AML-193 (cell line): ENCODE results near the gene ENTHD1.
"Not testable (repeated sequence)": the region's sequence is repeated elsewhere in the genome, so short reads cannot be mapped to it uniquely, and the experiment has no call there.

Source experiments
- DNase-seq, 2 experiments: peaks; one replicate each; lab custom pipeline; 2025; lab: John Stamatoyannopoulos, UW

ENTHD1 gene

DNA sequence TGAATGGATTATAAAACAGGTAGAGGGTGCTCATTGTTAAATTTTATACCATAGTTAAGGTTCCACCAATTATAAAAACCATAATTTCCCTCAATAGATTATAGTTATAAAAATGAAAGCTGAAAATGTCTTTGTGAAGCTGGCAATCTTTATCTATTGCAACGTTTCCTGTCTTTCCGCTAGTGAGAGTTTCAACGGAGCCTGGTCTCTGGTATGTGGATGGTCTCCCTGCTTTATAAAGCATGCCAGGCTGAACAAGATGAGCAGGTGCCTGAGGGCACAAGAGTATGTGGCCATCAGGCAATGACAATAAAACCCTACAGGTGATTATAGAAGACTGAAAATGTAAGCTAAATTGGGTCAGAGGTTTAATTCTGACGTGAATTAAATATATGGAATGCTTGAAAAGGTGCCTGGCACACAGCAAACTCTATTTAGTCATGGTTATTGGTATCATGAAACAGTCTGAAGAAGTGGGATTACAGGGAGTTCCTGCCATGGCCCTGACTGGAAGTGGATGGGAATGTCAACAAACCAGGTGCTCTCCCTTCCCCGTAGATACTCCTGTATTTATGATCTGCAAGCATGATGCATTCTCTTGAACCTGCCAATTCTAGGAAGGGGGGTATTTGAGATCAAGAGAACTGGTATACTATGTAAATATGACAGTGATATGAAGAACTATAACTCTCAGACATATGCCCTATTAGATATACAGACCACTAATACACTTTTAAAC is 115.7 kb downstream of the ENTHD1 start:
- no peak for DNase-seq

DNA sequence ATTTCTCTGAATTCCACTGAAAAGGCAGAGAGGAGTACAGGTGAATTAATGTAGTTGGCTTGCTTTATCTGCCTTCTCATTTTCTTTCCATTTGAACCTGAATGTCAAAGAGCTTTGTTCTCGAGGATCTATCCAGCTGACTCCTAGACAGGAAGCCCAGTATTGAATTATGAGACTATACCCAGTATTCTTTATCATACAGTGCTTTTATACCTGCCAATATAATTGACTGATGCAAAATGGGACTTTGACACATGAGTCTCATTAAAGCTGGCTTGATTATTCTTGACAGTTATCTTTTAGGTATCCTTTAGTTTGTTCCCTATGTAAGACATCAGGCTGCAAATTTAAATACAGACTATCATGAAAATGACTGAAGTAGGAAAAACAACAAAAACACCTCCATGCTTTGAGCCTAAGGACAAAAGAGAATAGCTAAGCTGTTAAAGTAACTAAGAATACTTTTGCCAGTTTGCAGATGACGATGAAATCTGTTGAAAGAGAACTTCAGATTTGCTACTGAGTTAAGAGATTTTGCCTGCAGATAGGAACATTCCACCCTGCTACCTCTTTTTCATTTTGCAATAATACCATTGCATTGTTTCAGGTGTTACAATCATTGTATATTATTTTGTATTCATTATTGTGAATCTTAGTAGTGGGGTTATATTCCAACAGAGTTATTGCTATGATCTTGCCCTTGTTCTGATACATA is 117.1 kb downstream of the ENTHD1 start:
- no peak for DNase-seq

DNA sequence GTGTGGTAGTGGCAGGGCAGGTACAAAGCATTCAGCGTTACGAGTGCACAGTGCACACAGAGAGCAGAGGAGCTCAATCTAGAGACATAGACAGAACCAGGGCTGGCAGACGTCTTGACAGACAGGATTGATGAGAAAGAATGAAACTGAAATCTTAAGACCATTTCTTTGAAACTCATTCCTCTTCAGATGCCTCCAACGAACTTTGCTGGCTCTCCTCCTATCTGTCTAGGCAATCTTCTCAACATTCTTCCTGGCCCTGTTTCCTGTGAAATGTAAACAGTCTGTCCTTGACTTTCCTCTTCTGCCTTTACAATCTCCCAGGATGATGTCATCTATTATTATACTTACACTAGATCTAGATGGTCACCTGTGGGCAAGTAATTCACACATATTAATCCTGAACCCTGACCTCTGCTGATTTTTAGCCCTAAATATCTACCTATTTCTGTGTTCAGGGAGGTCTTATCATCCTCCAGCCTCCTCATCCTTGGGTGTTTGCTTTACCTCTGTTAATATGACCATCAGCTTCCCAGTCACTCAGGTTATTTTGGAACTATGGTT is 119.5 kb downstream of the ENTHD1 start:
- DNase-seq: no peak

DNA sequence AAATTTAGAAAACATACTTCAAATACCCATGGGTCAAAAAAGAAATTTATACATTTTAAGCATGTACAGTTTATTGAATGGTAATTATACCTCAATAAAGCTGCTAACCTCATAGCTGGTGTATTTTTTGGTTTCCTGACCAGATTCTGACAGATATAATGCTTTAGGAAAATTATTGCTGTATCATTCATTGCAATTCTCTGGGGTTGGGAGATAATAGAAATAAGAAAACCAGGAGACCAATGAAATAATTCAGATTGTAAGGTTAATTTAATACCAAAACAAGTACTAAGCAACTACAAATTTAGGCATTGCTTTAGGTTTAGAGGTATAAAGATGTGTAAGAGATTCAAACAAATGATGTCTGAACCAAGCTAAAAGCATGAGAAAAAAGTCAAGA is 120.1 kb downstream of the ENTHD1 start:
- DNase-seq: no peak

DNA sequence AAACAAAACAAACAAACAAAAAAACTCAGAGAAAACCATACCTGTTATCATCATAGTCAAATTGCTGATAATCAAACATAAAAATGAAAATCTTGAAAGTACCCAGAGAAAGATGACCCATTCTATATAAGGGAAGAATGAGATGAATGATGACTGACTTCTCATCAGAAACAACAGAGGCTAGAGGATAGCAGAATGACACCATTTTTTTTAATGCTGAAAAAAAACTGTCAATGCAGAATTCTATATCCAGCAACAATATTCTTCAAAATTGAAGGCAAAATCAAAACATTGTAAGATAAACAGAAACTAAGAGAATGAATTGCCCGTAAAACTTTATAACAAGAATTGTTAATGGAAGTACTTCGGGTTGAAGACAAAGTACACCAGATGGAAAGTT is 122.1 kb downstream of the ENTHD1 start:
- no peak for DNase-seq

DNA sequence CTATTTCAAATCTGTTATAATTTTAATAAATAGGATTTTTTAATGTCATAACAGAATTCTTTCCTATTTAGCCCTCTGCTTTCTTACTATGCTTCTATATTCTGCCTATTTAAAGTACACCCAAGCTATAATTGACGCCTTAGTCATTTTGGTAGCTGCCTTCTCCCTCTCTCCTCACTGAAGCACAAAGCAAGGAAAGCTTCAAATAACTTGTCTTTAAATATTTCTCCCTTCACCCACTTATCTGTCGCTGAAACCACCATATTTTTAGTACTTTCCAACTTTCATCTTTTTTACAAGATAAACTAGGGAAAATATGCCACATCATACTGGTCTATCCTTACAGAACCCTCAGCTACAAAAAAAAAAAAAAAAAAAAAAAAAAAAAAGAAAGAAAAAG is 127.9 kb downstream of the ENTHD1 start:
- no peak for DNase-seq

DNA sequence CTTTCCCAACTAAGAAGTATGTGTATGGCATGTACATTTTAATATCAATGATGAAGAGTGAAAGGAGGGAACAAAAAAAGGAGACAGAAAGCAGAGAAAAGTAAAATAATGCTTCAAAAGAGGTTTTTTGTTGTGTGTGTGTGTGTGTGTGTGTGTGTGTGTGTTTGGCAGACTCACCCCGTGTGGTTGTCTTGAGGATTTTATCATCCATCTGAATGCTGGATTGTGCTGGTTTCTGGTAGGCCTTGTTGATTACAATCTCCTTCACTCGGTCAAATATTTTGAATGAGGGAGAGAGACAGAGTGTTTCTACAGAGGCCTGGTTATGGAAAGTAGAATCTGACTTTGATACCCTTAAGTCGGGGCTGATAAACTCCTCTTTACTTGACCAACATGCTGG is 128.5 kb downstream of the ENTHD1 start:
- DNase-seq: no peak

DNA sequence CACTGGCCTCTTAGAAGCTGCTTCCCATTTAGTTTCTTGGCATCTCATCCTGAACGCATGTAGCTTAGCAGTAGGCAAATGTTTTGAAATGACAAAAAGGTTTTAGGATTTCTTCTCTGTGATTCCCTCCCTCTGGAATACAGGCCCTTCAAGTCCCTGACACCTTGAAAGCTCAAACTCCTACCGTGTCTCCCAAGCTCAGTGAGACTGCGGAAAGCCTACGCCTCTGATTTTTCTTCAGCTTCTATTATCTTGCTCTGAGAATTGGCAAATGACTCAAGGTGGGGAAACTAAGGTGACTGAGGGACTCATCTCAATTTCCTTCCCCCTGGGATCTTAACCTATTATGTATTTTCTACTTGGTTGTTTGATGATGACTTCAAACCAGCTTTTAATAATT is 130.3 kb downstream of the ENTHD1 start:
- no peak for DNase-seq

DNA sequence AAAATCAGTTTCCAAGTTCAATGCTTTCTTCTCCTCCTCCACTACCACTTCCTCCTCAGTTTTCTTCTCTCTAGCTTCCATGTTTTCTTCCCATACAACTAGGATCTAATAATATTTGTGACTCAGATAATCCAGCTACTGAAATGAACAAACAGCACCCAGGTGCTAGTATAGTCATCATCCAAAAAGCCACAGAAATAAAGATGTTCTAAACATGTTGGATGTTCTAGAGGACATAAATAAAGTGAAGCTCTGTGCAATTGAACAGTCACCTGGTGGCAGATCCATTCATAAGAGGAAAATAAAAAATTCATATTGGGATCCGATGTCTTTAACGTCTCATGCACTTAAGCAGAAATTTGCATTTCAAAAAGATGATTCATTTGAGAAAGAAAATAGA is 142.8 kb downstream of the ENTHD1 start:
- DNase-seq: no peak

DNA sequence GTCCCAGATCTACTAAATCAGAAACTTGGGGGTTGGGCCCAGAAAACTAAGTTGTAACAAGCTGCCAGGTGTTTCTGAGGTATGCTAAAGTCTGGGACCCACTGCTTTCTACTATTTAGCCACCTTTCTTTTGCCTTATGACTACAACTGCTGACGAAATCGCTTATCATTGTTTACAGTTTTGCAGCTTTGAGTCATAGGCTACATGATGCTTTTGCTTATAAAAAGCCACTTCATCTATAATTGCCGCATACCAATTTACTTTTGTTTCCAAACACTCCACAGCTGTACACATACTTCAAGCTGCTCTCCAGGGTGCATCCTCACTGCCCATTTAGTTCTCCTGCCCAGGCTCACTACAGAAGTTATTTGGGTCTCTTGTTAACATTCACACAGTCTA is 144.7 kb downstream of the ENTHD1 start:
- no peak for DNase-seq

DNA sequence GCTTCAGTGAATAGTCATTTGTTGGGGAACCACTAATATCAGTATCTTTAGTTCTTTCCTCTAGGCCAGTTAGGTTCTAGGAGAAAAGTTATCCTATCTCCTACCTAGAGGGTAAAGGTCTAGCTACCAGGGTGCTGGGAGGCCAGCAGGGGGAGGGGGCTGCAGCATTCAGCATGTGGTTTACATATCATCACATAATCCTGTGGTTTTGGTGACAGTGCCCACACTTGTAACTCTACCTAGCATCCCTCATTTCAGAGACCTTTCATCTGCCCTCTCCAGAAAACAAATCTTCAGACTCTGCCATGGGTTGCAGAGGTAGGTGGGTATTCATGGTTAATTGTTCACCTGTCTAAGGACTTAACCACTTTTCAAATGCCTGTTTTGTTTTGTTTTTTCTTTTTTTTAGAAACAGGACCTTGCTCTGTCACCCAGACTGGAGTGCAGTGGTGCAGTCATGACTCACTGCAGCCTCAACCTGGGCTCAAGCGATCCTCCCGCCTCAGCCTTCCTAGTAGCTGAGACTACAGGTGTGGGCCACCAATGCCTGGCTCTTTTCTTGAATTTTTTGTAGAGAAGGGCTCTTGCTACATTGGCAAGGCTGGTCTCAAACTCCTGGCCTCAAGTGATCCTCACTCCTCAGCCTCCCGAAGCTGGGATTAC is 146.8 kb downstream of the ENTHD1 start:
- DNase-seq: no peak

DNA sequence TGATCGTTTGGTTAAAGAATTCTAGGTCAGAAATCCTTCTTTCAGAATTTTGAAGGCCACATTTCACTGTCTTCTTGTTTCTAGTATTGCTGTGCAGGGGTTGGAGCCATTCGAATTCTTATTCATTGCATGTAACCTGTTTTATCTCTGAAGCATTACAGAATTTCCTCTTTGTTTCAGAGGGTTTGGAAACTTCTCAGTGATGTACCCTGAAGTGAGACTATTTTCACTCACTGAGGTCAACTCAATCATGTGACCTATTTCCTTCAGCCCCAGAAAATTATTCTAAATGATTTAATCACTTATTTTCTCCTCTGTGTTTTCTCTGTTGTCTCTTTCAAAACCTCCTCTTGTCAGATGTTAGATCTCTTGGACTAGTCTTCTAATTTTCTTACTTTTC is 147.8 kb downstream of the ENTHD1 start:
- no peak for DNase-seq

DNA sequence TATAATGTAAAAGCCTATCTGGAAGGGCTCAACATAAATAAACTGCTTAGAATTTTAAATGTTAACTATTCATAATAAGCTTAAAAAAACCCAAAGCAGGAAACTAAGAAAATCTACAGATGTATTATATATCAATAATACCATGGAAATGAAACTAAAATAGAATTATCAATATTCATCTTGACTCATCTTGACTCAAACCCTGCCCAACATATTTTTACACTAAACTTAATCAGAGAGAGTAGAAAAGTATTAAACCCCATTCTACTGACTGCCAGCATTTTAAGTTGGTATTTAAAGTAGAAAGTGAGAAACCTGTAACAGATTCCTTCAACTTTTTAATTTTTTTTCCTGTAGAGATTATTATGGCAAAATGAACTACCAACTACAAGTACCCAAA is 149.2 kb downstream of the ENTHD1 start:
- DNase-seq: no peak

DNA sequence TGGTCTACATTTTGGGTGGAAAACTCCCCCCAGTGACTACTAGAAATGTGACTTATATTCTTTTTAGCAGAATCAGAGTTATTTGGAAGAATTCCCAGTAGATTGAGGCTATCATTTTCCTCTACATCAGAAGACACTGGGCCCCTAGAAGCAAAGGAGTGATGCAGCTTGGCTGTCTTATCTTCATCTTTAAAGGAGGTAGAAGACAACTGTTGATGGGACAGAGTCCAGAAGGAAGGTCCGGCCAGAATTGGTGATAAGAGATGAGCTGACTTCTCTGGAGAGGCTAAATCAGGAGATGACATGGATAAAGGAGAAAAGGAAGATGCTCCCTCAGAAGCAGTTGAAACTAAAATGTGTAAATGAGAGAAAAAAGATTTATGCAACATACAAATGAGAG is 149.6 kb downstream of the ENTHD1 start:
- no peak for DNase-seq

DNA sequence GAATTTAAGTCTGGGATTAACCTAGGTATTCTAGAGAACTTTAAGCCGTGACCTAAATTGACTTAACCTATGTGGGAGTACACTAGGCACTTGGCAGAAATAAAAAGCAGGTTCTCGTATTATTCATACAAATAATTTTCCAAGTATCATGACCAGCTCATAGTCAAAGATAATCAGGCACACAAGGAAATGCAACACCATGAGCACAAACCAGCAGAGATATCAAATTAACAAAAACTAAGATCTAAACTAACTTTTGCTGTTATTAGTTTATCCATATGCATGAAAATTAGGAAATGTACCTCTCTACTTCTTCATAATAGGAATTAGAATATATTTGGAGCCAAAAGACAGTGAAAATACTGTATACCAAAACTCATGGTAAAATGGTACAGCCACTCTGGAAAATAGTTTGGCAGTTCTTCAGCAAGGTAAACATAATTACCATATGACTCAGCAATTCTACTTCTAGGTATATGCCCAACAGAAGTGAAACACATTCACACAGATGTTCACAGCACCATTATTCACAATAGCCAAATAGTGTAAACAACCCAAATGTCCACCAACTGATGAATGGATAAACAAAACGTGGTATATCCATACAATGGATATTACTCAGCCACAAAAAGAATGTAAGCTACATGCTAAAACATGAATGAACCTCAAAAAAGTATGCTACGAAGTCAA is 154.1 kb downstream of the ENTHD1 start:
- DNase-seq: no peak

DNA sequence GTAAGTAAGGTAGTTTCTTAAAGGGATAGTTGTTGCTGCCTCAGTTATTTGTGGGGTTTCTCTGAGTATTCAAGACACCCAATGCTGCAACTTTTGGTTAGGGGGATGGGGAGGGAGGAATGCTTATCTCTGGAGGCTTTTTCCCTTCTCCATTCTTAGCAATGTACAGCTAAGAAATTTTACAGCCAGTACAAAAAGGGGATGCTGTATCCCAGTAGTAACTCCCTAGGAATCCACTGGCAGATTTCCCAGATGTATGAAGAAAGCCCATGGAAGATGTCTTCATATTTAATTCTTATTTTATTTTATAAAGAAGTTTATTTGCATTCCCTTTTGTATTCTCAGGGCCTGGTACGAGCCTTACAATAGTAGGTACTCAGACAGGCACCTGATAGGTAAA is 154.8 kb downstream of the ENTHD1 start:
- no peak for DNase-seq

DNA sequence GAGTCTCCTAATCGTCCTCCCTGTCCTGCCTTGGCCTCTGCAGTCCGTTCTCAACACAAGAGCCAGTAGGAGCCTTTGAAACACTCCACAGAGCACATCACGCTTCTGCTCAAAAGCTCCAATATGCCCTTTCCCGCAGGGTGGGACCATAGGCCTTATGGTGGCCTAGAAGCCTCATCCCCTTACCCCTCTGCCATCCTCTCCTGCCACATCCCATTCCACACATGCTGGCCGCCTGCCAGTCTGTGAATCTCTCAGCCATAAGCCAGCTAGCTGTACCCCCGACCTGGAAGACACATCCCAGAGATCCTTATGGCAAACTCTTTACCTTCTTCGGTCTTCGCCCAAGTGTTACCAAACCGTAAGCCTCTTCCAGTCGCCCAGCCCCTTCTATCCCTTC is 157.8 kb downstream of the ENTHD1 start:
- no peak for DNase-seq

DNA sequence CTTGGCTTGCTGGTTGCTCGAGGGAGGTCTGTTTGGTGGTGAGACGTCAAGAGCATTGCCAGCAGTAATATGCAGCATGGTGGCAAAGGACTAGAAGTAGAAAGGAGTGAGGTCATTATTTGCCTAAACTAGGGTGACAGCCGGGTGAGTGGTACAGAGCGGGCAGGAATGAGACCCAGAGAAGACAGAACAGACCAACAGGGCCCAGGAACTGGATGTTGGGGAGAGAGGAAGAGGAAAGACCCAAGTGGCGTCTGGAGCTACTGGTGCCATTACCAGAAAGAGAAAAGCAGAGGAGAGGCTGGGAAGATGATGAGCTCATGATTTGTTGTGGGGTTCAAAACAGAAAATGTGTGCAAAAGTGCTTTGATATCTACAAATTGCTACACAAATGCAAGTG is 158.7 kb downstream of the ENTHD1 start:
- no peak for DNase-seq

DNA sequence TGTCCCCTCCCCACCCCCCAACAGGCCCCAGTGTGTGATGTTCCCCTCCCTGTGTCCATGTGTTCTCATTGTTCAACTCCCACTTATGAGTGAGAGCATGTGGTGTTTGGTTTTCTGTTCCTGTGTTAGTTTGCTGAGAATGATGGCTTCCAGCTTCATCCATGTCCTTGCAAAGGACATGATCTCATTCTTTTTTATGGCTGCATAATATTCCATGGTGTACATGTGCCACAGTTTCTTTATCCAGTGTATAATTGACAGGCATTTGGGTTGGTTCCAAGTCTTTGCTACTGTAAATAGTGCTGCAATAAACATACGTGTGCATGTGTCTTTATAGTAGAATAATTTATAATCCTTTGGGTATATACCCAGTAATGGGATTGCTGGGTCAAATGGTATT is 159.5 kb downstream of the ENTHD1 start:
- not testable (repeated sequence) for DNase-seq

DNA sequence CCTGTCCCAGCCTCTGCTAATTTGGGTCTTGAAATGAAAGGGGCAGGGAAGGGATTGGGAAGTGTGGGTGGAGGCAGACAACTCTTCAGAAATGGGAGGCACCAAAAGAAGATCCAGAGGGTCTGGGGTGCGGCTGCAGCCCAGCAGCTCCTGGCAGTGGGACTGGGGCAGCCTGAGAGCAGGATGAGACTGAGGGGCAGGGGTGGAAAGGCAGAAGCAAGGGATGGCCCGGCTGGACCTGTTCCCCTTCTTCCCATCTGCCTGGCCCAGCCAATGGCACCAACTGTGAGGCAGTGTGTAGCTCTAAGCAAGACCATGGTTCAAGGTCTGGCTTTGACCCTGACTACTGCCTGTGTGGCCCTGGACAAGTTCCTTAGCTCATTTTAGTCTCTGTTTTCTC is 160.4 kb downstream of the ENTHD1 start:
- DNase-seq: no peak

DNA sequence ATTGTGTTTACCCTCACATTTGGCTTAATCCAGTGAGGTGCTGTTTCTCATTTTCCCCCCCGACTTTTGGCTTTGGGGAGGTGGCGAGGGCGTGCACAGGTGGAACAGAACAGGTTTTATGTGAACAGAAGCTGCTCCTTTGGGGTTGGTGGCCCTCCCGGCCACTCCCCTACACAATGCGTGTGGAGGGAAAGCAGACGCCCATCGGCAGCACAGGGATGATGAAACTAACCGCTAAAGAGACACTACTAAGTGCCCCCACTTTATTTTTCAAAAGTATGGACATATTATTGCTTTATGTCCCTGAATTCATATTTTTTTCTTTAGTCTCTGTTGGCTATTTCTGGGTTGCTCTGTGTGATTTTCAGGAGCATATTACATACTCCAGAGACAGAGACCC is 160.9 kb downstream of the ENTHD1 start:
- DNase-seq: no peak

DNA sequence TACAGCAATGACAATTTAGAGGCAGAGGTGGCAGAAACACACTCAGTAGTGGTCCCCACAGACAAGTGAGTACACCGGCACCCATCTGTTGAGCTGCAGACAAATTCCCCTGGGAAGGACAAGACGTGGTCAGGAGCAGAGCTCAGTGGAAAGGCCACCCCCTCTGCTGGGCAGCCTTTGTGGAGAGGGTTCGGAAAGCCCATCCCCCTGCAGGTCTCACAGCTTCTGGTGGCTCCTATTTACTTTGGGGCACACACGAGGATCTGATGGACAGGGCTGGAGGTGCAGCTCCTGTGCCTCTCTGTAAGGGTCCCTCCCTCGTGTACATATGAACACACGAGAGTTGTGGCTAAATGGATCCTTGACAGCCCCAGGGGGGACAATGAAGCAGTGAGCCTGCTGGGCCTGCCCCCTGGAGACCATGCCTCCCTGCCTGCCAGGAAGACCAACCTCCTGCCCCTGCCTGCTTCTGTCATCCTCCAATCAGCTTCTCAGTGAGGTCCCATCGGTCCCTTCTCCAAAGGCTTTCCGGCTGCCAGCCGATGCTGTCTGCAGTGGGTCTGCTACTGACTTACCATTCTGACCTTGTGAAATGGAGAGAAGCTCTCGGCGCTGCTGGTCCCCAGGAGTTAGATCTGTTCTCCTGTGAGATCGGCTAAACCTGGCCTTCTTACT is 161.5 kb downstream of the ENTHD1 start:
- DNase-seq: no peak
